Esophagus squamous epithelium (tissue), 5 donors: ENCODE results near the gene APOBEC3A. TPM values are rescaled to one million over a fixed set of nuclear protein-coding genes. Genes with fewer than 3 reads are reported as not detected.

ENCODE experiments used
- DNase-seq: peaks from one replicate; lab custom pipeline; 2025; lab: John Stamatoyannopoulos, UW
- H3K27ac ChIP-seq, 4 donors: fragments of 200-600 bp; sonication (generic); one replicate each; pipeline ENCODE4 v1.5.1; 2016 to 2019; ENCODE audit warnings: mild to moderate bottlenecking in 1 of 4
- H3K27me3 ChIP-seq, 4 donors: fragments of 200-600 bp; sonication (generic); 1 replicate in 3 of 4; 2 replicates in 1 of 4; pipeline versions ENCODE4 v1.5.1 to v1.6.0; 2017 to 2021; ENCODE audit warnings: antibody characterized with exemption in 1 of 4
- H3K36me3 ChIP-seq, 3 donors: fragments of 200-600 bp; sonication (generic); one replicate each; pipeline ENCODE4 v1.5.1; 2016 to 2019
- H3K4me1 ChIP-seq, 3 donors: fragments of 200-600 bp; sonication (generic); one replicate each; pipeline ENCODE4 v1.5.1; 2017 to 2019
- H3K4me3 ChIP-seq, 4 donors: fragments of 200-600 bp; sonication (generic); 1 replicate in 3 of 4; 2 replicates in 1 of 4; pipeline ENCODE4 v1.5.1; 2016 to 2019; ENCODE audit warnings: mild to moderate bottlenecking in 2 of 4, moderate library complexity in 1 of 4
- H3K9me3 ChIP-seq, 3 donors: fragments of 200-600 bp; sonication (generic); one replicate each; pipeline ENCODE4 v1.5.1; 2016 to 2019
- POLR2A ChIP-seq, 4 donors: fragments of 450-650 bp; IDR thresholded peaks; one replicate each; pipeline ENCODE4 v1.6.1; 2017; ENCODE audit warnings: antibody characterized with exemption in 4 of 4, mild to moderate bottlenecking in 4 of 4, moderate library complexity in 3 of 4
- WGBS, 2 donors: methylation state at CpG; one replicate each; pipeline ENCODE4 v1.1.5; 2018; 5-methylcytosine and 5-hydroxymethylcytosine counted together
- intact Hi-C: fragments of 100-400 bp; cut with DNase I; formaldehyde crosslinking; loops from one replicate; pipeline ENCODE4 v1.15.0; 2022
- total RNA-seq, 4 donors: library from RNA; depleted of rRNA; stranded (reverse); fragments of >200 nt; gene quantifications; one replicate each; pipeline ENCODE4 v1.1.0, GENCODE V29; 2016
- TF ChIP-seq, protein P1 (sequence below), 6 experiments: fragments of 450-650 bp in 4 of 6; fragments of 200-600 bp in 2 of 6; sonication (generic) in 2 of 6; IDR thresholded peaks; one replicate each; pipeline ENCODE4 v1.5.1; 2016 to 2019; ENCODE audit warnings: antibody characterized with exemption in 6 of 6, mild to moderate bottlenecking in 4 of 6, moderate library complexity in 4 of 6
- donor health status: DM: yes; HTN: yes; CAD: no.

The APOBEC3A gene
- total RNA-seq, 4 donors from 2014 or later: 0.57 to 27.3 (median 1.3) TPM

DNA sequence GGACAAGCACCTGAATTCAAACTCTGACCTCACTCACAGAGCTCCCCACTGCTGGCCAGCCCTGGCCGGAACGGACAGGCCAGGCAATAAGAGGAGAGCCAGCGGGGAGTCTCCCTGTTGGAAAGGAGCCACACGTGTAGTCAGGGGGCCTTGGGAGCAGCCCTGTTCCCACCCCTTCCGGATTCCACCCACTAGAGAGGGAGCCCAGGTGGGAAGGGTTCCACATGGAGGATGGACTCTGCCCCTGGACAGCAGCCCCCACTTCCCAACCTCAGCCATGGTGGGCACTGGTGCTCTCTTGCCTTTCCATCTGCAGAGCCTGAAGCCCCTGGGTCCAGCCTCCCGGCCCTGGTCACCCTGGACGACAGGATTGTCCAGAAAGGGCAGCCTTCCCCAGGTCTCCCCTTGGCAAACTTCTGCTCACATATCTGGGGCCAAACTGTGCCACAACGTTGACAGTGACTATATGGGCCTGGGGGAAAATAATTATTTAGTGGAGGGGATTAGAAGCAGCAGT is 7.5 kb upstream of the APOBEC3A start:
- Histone ChIP-seq H3K27ac (no peak overlapping the region), H3K4me3 (no peak overlapping the region), H3K4me1 (peaks cover 0 to 37% (median 7%) of the 10 kb centered on the region in 3 donors), H3K27me3 (peaks cover 0 to 32% (median 0%) of the 10 kb centered on the region in 4 donors), H3K36me3 (no peaks in the 10 kb centered on the region), H3K9me3 (no peaks in the 10 kb centered on the region)
- intact Hi-C loops: no loop called here
- no peak for DNase-seq
- 68 to 92% methylated on average over 5 to 6 of the region's 8 CpGs for WGBS, 2 donors
- TF ChIP-seq POLR2A (IDR thresholded peaks at IDR 0.05): no peak
- TF ChIP-seq, protein P1, sequence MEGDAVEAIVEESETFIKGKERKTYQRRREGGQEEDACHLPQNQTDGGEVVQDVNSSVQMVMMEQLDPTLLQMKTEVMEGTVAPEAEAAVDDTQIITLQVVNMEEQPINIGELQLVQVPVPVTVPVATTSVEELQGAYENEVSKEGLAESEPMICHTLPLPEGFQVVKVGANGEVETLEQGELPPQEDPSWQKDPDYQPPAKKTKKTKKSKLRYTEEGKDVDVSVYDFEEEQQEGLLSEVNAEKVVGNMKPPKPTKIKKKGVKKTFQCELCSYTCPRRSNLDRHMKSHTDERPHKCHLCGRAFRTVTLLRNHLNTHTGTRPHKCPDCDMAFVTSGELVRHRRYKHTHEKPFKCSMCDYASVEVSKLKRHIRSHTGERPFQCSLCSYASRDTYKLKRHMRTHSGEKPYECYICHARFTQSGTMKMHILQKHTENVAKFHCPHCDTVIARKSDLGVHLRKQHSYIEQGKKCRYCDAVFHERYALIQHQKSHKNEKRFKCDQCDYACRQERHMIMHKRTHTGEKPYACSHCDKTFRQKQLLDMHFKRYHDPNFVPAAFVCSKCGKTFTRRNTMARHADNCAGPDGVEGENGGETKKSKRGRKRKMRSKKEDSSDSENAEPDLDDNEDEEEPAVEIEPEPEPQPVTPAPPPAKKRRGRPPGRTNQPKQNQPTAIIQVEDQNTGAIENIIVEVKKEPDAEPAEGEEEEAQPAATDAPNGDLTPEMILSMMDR (IDR thresholded peaks at IDR 0.05): no peak

GRCh38 chr22:38950527-38951295 is 6.7 kb upstream of the APOBEC3A start:
- Histone ChIP-seq H3K27ac (no peak overlapping the region), H3K27me3 (peaks cover 0 to 32% (median 0%) of the 10 kb centered on the region in 4 donors), H3K9me3 (no peaks in the 10 kb centered on the region), H3K4me3 (no peak overlapping the region), H3K4me1 (peaks cover 0 to 36% (median 7%) of the 10 kb centered on the region in 3 donors), H3K36me3 (no peaks in the 10 kb centered on the region)
- WGBS, 2 donors: 75 to 80% methylated on average over 6 to 13 of the region's 13 CpGs
- DNase-seq: no peak
- intact Hi-C loops: no loop called here
- TF ChIP-seq POLR2A (IDR thresholded peaks at IDR 0.05): no peak
- TF ChIP-seq, protein P1 (IDR thresholded peaks at IDR 0.05): no peak

GRCh38 chr22:38951734-38952133 is 5.7 kb upstream of the APOBEC3A start:
- WGBS, 2 donors: 57 to 75% methylated on average over 2 of the region's 2 CpGs
- Histone ChIP-seq H3K27ac (no peak overlapping the region), H3K4me1 (peaks cover 0 to 26% (median 7%) of the 10 kb centered on the region in 3 donors), H3K9me3 (no peaks in the 10 kb centered on the region), H3K36me3 (no peaks in the 10 kb centered on the region), H3K27me3 (peaks cover 0 to 28% (median 0%) of the 10 kb centered on the region in 4 donors), H3K4me3 (no peak overlapping the region)
- intact Hi-C loops: no loop called here
- no peak for TF ChIP-seq POLR2A (IDR thresholded peaks at IDR 0.05)
- TF ChIP-seq, protein P1 (IDR thresholded peaks at IDR 0.05): no peak
- DNase-seq: no peak

GRCh38 chr22:38952281-38952993 is 5.0 kb upstream of the APOBEC3A start:
- WGBS, 2 donors: 80 to 84% methylated on average over 7 to 12 of the region's 12 CpGs

More at GRCh38 chr22:38952281-38952993, 5.0 kb upstream of the APOBEC3A start:
- peaks cover 0 to 24% (median 7%) of the 10 kb centered on the region in 3 donors for H3K4me1 ChIP-seq
- H3K36me3 ChIP-seq: no peaks in the 10 kb centered on the region
- H3K4me3 ChIP-seq: no peak overlapping the region
- intact Hi-C loops: no loop called here
- no peak overlapping the region for H3K27ac ChIP-seq
- no peak for TF ChIP-seq POLR2A (IDR thresholded peaks at IDR 0.05)
- TF ChIP-seq, protein P1 (IDR thresholded peaks at IDR 0.05): no peak
- H3K9me3 ChIP-seq: no peaks in the 10 kb centered on the region
- DNase-seq: no peak
- peaks cover 0 to 21% (median 0%) of the 10 kb centered on the region in 4 donors for H3K27me3 ChIP-seq
